GM20431 (cell line): ENCODE results near the gene CLNK.

ENCODE experiments used
- in situ Hi-C: fragments of 300-500 bp; cut with MseI, MboI; formaldehyde crosslinking; loops from one replicate; pipeline ENCODE4 v1.15.0; 2020; ENCODE audit warnings: low sequenced_read_pairs; ENCODE audit not compliant: unreplicated experiment

CLNK gene

GRCh38 chr4:10684631-10685030, at the start of gene CLNK:
TSS of gene CLNK (minus strand) at chr4:10684768. CDS start at chr4:10667869, 16,899 bp downstream.
- in situ Hi-C loops: no loop called here

GRCh38 chr4:10733481-10734062, 49.0 kb upstream of the CLNK start:
- in situ Hi-C loops: no loop called here

- in situ Hi-C loops: no loop called here
Measured at GRCh38 chr4:10732914-10733415, 48.4 kb upstream of the CLNK start.

GRCh38 chr4:10732235-10732913, 47.8 kb upstream of the CLNK start:
- in situ Hi-C loops: no loop called here

GRCh38 chr4:10731690-10732089, 47.1 kb upstream of the CLNK start:
- in situ Hi-C loops: no loop called here

- in situ Hi-C loops: no loop called here
Measured at GRCh38 chr4:10731162-10731561, 46.6 kb upstream of the CLNK start.

GRCh38 chr4:10730590-10730989, 46.0 kb upstream of the CLNK start:
- in situ Hi-C loops: no loop called here

- in situ Hi-C loops: no loop called here
Measured at GRCh38 chr4:10730019-10730418, 45.5 kb upstream of the CLNK start.

- in situ Hi-C loops: no loop called here
Measured at GRCh38 chr4:10729366-10729765, 44.8 kb upstream of the CLNK start.

- in situ Hi-C loops: no loop called here
Measured at GRCh38 chr4:10728016-10728415, 43.4 kb upstream of the CLNK start.

GRCh38 chr4:10727140-10727880, 42.7 kb upstream of the CLNK start:
- in situ Hi-C loops: no loop called here

GRCh38 chr4:10722957-10723356, 38.4 kb upstream of the CLNK start:
- in situ Hi-C loops: no loop called here

GRCh38 chr4:10721616-10722015, 37.0 kb upstream of the CLNK start:
- in situ Hi-C loops: no loop called here

- in situ Hi-C loops: no loop called here
Measured at GRCh38 chr4:10716163-10716562, 31.6 kb upstream of the CLNK start.

GRCh38 chr4:10715696-10716095, 31.1 kb upstream of the CLNK start:
- in situ Hi-C loops: no loop called here

GRCh38 chr4:10715135-10715534, 30.6 kb upstream of the CLNK start:
- in situ Hi-C loops: no loop called here

- in situ Hi-C loops: no loop called here
Measured at GRCh38 chr4:10713591-10713990, 29.0 kb upstream of the CLNK start.

GRCh38 chr4:10706236-10706635, 21.7 kb upstream of the CLNK start:
- in situ Hi-C loops: no loop called here

GRCh38 chr4:10704430-10704810, 19.9 kb upstream of the CLNK start:
- in situ Hi-C loops: no loop called here

- in situ Hi-C loops: no loop called here
Measured at GRCh38 chr4:10703766-10704429, 19.3 kb upstream of the CLNK start.

- in situ Hi-C loops: no loop called here
Measured at GRCh38 chr4:10703156-10703555, 18.6 kb upstream of the CLNK start.
